SK-N-SH treated with all-trans-retinoic acid at 6 μM for 48 hours (cell line): ENCODE data around the gene SUPT3H.

ENCODE experiments used
- ATAC-seq: fragments of 200-7000 bp; cut with Tn5 transposase; 3 replicates; pipeline ENCODE4 v1.9.1; 2020; ENCODE audit warnings: mild to moderate bottlenecking, moderate library complexity
- ARNTL ChIP-seq: fragments of 450-650 bp; formaldehyde crosslinking; IDR thresholded peaks from 2 replicates; pipeline ENCODE4 v1.5.0; 2020; ENCODE audit warnings: low read depth, mild to moderate bottlenecking, moderate library complexity, borderline replicate concordance
- BACH2 ChIP-seq: fragments of 250-450 bp; sonication (Bioruptor Pico); IDR thresholded peaks from 2 replicates; pipeline ENCODE4 v1.9.0; 2021; ENCODE audit warnings: mild to moderate bottlenecking, borderline replicate concordance
- CSDC2 ChIP-seq: fragments of 250-450 bp; sonication (Bioruptor Pico); IDR thresholded peaks from 2 replicates; pipeline ENCODE4 v1.5.0; 2020; ENCODE audit warnings: mild to moderate bottlenecking, moderate library complexity
- ESRRG ChIP-seq: fragments of 250-450 bp; sonication (Bioruptor Pico); IDR thresholded peaks from 2 replicates; pipeline ENCODE4 v1.6.1; 2021; ENCODE audit warnings: mild to moderate bottlenecking
- GLIS3 ChIP-seq: fragments of 250-450 bp; sonication (Bioruptor Pico); IDR thresholded peaks from 2 replicates; pipeline ENCODE4 v1.5.0; 2020; ENCODE audit warnings: mild to moderate bottlenecking, moderate library complexity
- OSR1 ChIP-seq: fragments of 250-450 bp; sonication (Bioruptor Pico); IDR thresholded peaks from 2 replicates; pipeline ENCODE4 v1.8.0; 2022; ENCODE audit warnings: moderate library complexity, mild to moderate bottlenecking, inconsistent platforms
- PPARA ChIP-seq: fragments of 250-450 bp; sonication (Bioruptor Pico); IDR thresholded peaks from 2 replicates; pipeline ENCODE4 v1.5.0; 2020; ENCODE audit warnings: mild to moderate bottlenecking, borderline replicate concordance
- RARB ChIP-seq: fragments of 250-450 bp; sonication (Bioruptor Pico); IDR thresholded peaks from 2 replicates; pipeline ENCODE4 v1.8.0; 2021; ENCODE audit warnings: mild to moderate bottlenecking, moderate library complexity
- SNAI2 ChIP-seq: fragments of 250-450 bp; sonication (Bioruptor Pico); IDR thresholded peaks from 2 replicates; pipeline ENCODE4 v1.5.0; 2020; ENCODE audit warnings: mild to moderate bottlenecking, moderate library complexity
- TCF4 ChIP-seq: fragments of 250-450 bp; sonication (Bioruptor Pico); IDR thresholded peaks from 2 replicates; pipeline ENCODE4 v1.8.0; 2021; ENCODE audit warnings: mild to moderate bottlenecking, moderate library complexity, borderline replicate concordance
- ZC3H10 ChIP-seq: fragments of 250-450 bp; sonication (Bioruptor Pico); IDR thresholded peaks from 2 replicates; pipeline ENCODE4 v1.5.1; 2021; ENCODE audit warnings: mild to moderate bottlenecking, moderate library complexity
- ZFP3 ChIP-seq: fragments of 250-450 bp; sonication (Bioruptor Pico); IDR thresholded peaks from 2 replicates; pipeline ENCODE4 v1.5.0; 2020; ENCODE audit warnings: mild to moderate bottlenecking, moderate library complexity
- ZFP30 ChIP-seq: fragments of 450-650 bp; formaldehyde crosslinking; IDR thresholded peaks from 2 replicates; pipeline ENCODE4 v1.5.0; 2022; ENCODE audit warnings: mild to moderate bottlenecking, moderate library complexity
- ZNF565 ChIP-seq: fragments of 450-650 bp; formaldehyde crosslinking; conservative IDR thresholded peaks from 2 replicates; pipeline ENCODE4 v1.5.0; 2020; ENCODE audit warnings: low read depth, mild to moderate bottlenecking, moderate library complexity
- ZNF70 ChIP-seq: fragments of 450-650 bp; formaldehyde crosslinking; IDR thresholded peaks from 2 replicates; pipeline ENCODE4 v1.5.0; 2020; ENCODE audit warnings: mild to moderate bottlenecking, moderate library complexity
- ZNF8 ChIP-seq: fragments of 450-650 bp; formaldehyde crosslinking; IDR thresholded peaks from 2 replicates; pipeline ENCODE4 v1.5.0; 2020; ENCODE audit warnings: mild to moderate bottlenecking, moderate library complexity
- TF ChIP-seq, protein P1 (sequence below): fragments of 250-450 bp; sonication (Bioruptor Pico); IDR thresholded peaks from 2 replicates; pipeline ENCODE4 v1.5.1; 2021; ENCODE audit warnings: mild to moderate bottlenecking, moderate library complexity
- TF ChIP-seq, protein P2 (sequence below): fragments of 250-450 bp; sonication (Bioruptor Pico); IDR thresholded peaks from 2 replicates; pipeline ENCODE4 v1.8.0; 2021; ENCODE audit warnings: low read depth, mild to moderate bottlenecking, moderate library complexity, borderline replicate concordance
- TF ChIP-seq, protein P3 (sequence below): fragments of 250-450 bp; sonication (Bioruptor Pico); IDR thresholded peaks from 2 replicates; pipeline ENCODE4 v1.5.0; 2020; ENCODE audit warnings: mild to moderate bottlenecking, moderate library complexity
- TF ChIP-seq, protein P4 (sequence below): fragments of 250-450 bp; sonication (Bioruptor Pico); IDR thresholded peaks from 2 replicates; pipeline ENCODE4 v1.8.0; 2020; ENCODE audit warnings: mild to moderate bottlenecking, moderate library complexity, borderline replicate concordance
- TF ChIP-seq, protein P5 (sequence below): fragments of 250-450 bp; sonication (Bioruptor Pico); IDR thresholded peaks from 2 replicates; pipeline ENCODE4 v1.5.1; 2020; ENCODE audit warnings: low read depth, mild to moderate bottlenecking, moderate library complexity

SUPT3H gene

DNA sequence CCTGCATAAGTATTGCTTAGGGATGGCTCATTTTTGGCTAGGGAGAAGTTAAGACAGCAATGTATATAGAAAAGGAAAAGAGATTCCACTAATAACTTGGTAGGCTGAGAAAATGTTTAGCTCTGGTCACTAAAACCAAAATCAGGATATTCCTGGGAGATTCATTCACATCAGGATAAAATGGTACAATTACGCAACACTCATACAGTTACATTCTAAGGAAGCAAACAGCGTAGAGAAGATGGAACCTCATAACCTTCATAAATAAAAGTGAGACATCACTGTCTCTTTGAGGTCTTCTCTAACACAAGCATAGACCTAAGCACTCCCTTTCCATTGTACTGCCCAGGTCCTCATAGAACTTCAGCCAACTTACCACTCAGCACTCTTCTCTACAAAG is 345.3 kb downstream of the SUPT3H start:
- TF ChIP-seq ARNTL, result no peak
- no peak for TF ChIP-seq CSDC2 (CRISPR knock-in tag)
- TF ChIP-seq, protein P1, sequence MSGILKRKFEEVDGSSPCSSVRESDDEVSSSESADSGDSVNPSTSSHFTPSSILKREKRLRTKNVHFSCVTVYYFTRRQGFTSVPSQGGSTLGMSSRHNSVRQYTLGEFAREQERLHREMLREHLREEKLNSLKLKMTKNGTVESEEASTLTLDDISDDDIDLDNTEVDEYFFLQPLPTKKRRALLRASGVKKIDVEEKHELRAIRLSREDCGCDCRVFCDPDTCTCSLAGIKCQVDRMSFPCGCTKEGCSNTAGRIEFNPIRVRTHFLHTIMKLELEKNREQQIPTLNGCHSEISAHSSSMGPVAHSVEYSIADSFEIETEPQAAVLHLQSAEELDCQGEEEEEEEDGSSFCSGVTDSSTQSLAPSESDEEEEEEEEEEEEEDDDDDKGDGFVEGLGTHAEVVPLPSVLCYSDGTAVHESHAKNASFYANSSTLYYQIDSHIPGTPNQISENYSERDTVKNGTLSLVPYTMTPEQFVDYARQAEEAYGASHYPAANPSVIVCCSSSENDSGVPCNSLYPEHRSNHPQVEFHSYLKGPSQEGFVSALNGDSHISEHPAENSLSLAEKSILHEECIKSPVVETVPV, result no peak
- TF ChIP-seq, protein P2, sequence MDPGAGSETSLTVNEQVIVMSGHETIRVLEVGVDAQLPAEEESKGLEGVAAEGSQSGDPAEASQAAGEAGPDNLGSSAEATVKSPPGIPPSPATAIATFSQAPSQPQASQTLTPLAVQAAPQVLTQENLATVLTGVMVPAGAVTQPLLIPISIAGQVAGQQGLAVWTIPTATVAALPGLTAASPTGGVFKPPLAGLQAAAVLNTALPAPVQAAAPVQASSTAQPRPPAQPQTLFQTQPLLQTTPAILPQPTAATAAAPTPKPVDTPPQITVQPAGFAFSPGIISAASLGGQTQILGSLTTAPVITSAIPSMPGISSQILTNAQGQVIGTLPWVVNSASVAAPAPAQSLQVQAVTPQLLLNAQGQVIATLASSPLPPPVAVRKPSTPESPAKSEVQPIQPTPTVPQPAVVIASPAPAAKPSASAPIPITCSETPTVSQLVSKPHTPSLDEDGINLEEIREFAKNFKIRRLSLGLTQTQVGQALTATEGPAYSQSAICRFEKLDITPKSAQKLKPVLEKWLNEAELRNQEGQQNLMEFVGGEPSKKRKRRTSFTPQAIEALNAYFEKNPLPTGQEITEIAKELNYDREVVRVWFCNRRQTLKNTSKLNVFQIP (CRISPR knock-in tag), result no peak
- TF ChIP-seq, protein P3, sequence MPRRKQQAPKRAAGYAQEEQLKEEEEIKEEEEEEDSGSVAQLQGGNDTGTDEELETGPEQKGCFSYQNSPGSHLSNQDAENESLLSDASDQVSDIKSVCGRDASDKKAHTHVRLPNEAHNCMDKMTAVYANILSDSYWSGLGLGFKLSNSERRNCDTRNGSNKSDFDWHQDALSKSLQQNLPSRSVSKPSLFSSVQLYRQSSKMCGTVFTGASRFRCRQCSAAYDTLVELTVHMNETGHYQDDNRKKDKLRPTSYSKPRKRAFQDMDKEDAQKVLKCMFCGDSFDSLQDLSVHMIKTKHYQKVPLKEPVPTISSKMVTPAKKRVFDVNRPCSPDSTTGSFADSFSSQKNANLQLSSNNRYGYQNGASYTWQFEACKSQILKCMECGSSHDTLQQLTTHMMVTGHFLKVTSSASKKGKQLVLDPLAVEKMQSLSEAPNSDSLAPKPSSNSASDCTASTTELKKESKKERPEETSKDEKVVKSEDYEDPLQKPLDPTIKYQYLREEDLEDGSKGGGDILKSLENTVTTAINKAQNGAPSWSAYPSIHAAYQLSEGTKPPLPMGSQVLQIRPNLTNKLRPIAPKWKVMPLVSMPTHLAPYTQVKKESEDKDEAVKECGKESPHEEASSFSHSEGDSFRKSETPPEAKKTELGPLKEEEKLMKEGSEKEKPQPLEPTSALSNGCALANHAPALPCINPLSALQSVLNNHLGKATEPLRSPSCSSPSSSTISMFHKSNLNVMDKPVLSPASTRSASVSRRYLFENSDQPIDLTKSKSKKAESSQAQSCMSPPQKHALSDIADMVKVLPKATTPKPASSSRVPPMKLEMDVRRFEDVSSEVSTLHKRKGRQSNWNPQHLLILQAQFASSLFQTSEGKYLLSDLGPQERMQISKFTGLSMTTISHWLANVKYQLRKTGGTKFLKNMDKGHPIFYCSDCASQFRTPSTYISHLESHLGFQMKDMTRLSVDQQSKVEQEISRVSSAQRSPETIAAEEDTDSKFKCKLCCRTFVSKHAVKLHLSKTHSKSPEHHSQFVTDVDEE (CRISPR knock-in tag), result no peak
- TF ChIP-seq TCF4, result no peak
- no peak for TF ChIP-seq ZNF565 (CRISPR knock-in tag)
- no peak for TF ChIP-seq ZFP3
- no peak for TF ChIP-seq BACH2
- TF ChIP-seq OSR1 (CRISPR knock-in tag), result no peak
- TF ChIP-seq, protein P4, sequence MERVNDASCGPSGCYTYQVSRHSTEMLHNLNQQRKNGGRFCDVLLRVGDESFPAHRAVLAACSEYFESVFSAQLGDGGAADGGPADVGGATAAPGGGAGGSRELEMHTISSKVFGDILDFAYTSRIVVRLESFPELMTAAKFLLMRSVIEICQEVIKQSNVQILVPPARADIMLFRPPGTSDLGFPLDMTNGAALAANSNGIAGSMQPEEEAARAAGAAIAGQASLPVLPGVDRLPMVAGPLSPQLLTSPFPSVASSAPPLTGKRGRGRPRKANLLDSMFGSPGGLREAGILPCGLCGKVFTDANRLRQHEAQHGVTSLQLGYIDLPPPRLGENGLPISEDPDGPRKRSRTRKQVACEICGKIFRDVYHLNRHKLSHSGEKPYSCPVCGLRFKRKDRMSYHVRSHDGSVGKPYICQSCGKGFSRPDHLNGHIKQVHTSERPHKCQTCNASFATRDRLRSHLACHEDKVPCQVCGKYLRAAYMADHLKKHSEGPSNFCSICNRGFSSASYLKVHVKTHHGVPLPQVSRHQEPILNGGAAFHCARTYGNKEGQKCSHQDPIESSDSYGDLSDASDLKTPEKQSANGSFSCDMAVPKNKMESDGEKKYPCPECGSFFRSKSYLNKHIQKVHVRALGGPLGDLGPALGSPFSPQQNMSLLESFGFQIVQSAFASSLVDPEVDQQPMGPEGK (CRISPR knock-in tag), result no peak
- no peak for TF ChIP-seq ZNF8 (CRISPR knock-in tag)
- no peak for TF ChIP-seq PPARA
- TF ChIP-seq, all 23 proteins: peak for 0
- ATAC-seq, result no peak

DNA sequence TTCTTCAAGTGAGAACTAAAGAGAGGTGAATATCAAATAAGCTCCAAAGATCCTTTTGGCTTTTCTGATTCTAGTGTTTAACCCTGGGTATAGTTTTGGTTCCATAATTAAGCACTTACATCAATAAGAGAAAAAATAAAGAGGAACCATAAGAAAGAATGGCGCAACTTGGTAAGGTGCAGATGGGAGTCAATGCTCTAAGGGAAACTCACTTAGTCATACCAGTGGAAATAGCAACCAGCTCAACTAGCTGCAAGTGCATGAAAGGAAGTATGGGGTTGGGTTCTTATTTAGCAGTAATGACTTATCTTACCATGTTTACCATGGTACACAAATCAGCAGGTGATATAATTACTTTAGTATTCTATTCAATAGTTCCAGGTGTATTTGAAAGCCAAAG is 346.1 kb downstream of the SUPT3H start:
- ATAC-seq, result no peak

DNA sequence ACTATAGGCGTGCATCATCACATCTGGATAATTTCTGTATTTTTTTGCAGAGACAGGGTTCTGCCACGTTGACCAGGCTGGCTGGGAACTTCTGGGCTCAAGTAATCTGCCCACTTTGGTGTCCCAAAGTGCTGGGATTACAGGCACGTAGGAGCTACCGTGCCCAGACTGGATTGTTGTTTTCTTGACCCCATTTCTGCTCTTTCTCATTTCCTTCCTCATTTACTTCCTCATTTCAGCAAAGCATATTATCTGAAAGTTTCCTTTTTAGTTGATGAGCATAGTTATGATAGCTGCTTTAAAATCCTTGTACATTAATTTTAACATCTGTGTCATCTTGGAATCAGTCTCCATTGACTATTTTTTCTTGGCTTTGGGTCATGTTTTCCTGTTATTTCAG is 350.6 kb downstream of the SUPT3H start:
- no peak for ATAC-seq
- TF ChIP-seq, protein P3 (CRISPR knock-in tag), result no peak
- TF ChIP-seq ESRRG (CRISPR knock-in tag) (no peak), ZNF8 (CRISPR knock-in tag) (no peak), RARB (no peak), BACH2 (no peak), ZFP30 (CRISPR knock-in tag) (no peak), ZNF565 (CRISPR knock-in tag) (no peak), ARNTL (no peak), ZNF70 (CRISPR knock-in tag) (no peak), SNAI2 (CRISPR knock-in tag) (no peak), CSDC2 (CRISPR knock-in tag) (no peak), OSR1 (CRISPR knock-in tag) (no peak), ZC3H10 (CRISPR knock-in tag) (no peak), TCF4 (no peak), PPARA (no peak)
- TF ChIP-seq, protein P5, sequence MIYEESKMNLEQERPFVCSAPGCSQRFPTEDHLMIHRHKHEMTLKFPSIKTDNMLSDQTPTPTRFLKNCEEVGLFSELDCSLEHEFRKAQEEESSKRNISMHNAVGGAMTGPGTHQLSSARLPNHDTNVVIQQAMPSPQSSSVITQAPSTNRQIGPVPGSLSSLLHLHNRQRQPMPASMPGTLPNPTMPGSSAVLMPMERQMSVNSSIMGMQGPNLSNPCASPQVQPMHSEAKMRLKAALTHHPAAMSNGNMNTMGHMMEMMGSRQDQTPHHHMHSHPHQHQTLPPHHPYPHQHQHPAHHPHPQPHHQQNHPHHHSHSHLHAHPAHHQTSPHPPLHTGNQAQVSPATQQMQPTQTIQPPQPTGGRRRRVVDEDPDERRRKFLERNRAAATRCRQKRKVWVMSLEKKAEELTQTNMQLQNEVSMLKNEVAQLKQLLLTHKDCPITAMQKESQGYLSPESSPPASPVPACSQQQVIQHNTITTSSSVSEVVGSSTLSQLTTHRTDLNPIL, result no peak
- TF ChIP-seq, protein P2 (CRISPR knock-in tag), result no peak
- TF ChIP-seq, protein P4 (CRISPR knock-in tag), result no peak

More for the DNA sequence above, 346.1 kb downstream of the SUPT3H start:
- TF ChIP-seq ZNF70 (CRISPR knock-in tag) (no peak), BACH2 (no peak), CSDC2 (CRISPR knock-in tag) (no peak), ARNTL (no peak), GLIS3 (CRISPR knock-in tag) (no peak), ZNF8 (CRISPR knock-in tag) (no peak), TCF4 (no peak), RARB (no peak)
- TF ChIP-seq, all 23 proteins: peak for 0
